A673 (cell line): ENCODE results near the gene ABI3BP. TPM values are rescaled to one million over a fixed set of nuclear protein-coding genes. Genes with fewer than 3 reads are reported as not detected.

Source experiments
- BruUV-seq: library from RNA; stranded (reverse); fragments of 400-500 nt; replicated peaks from 2 replicates; lab custom pipeline; 2021; lab: Mats Ljungman, UMichigan
- CTCF ChIA-PET: fragments of 300-600 bp; sonication (Branson Sonifier 250); formaldehyde crosslinking; loops from one replicate; lab custom pipeline; 2022; ENCODE audit warnings: antibody characterized with exemption; lab: Charles Lee
- POLR2A ChIA-PET: fragments of 300-600 bp; sonication (Branson Sonifier 250); formaldehyde crosslinking; loops from one replicate; lab custom pipeline; 2022; ENCODE audit warnings: antibody characterized with exemption; ENCODE audit not compliant: low non-redundant PET; lab: Charles Lee
- DNase-seq: peaks from one replicate; pipeline ENCODE4 v3.0.0-alpha.2; 2015; ENCODE audit warnings: low spot score
- H3K27ac ChIP-seq: fragments of 200-600 bp; sonication (generic); 2 replicates; pipeline ENCODE4 v1.5.1; 2016; ENCODE audit warnings: mixed run types, low read depth, mild to moderate bottlenecking, mixed read lengths, antibody characterized with exemption, low read length; ENCODE audit not compliant: poor library complexity, severe bottlenecking
- H3K27me3 ChIP-seq: fragments of 200-600 bp; sonication (generic); replicated peaks from 2 replicates; pipeline ENCODE4 v1.6.1; 2017; ENCODE audit warnings: mixed run types, low read depth, mild to moderate bottlenecking, mixed read lengths, antibody characterized with exemption, low read length; ENCODE audit not compliant: insufficient read depth, poor library complexity
- H3K36me3 ChIP-seq: fragments of 200-600 bp; sonication (generic); 2 replicates; pipeline ENCODE4 v1.6.1; 2016; ENCODE audit warnings: mixed run types, mild to moderate bottlenecking, mixed read lengths, antibody characterized with exemption, low read length; ENCODE audit not compliant: insufficient read depth, poor library complexity, severe bottlenecking
- H3K4me1 ChIP-seq: fragments of 200-600 bp; sonication (generic); 2 replicates; pipeline ENCODE4 v1.6.1; 2017; ENCODE audit warnings: mixed run types, mild to moderate bottlenecking, mixed read lengths, antibody characterized with exemption, low read length; ENCODE audit not compliant: insufficient read depth, poor library complexity, severe bottlenecking
- H3K4me3 ChIP-seq: fragments of 200-600 bp; sonication (generic); 2 replicates; pipeline ENCODE4 v1.5.1; 2016; ENCODE audit warnings: low read depth, mixed run types, mild to moderate bottlenecking, mixed read lengths, low read length; ENCODE audit not compliant: poor library complexity, severe bottlenecking
- H3K9me3 ChIP-seq: fragments of 200-600 bp; sonication (generic); 2 replicates; pipeline ENCODE4 v1.6.1; 2016; ENCODE audit warnings: mixed run types, low read depth, mild to moderate bottlenecking, mixed read lengths, antibody characterized with exemption, low read length; ENCODE audit not compliant: poor library complexity, severe bottlenecking
- CTCF ChIP-seq: fragments of 300-800, 200-600 bp; sonication (generic); conservative IDR thresholded peaks from 2 replicates; pipeline ENCODE4 v1.5.1; 2017; ENCODE audit warnings: low read depth, mild to moderate bottlenecking, antibody characterized with exemption, low read length, moderate library complexity, mixed read lengths
- EZH2 ChIP-seq: fragments of 200-600 bp; sonication (generic); IDR thresholded peaks from 2 replicates; pipeline ENCODE4 v1.6.1; 2017; ENCODE audit warnings: borderline replicate concordance, low read depth, mild to moderate bottlenecking, mixed read lengths, antibody characterized with exemption, low read length; ENCODE audit not compliant: poor library complexity, severe bottlenecking
- intact Hi-C: fragments of 100-400 bp; cut with micrococcal nuclease; formaldehyde crosslinking; loops from one replicate; pipeline ENCODE4 v1.10.0; 2022; ENCODE audit not compliant: unreplicated experiment
- total RNA-seq: library from RNA; stranded (reverse); gene quantifications from 2 replicates; pipeline ENCODE4 v1.2.3, GENCODE V29; 2021

ABI3BP gene
- total RNA-seq, 1 experiment from 2014 or later, result 5.2 TPM

- H3K4me1 ChIP-seq, result no peaks in the 10 kb centered on the region
- H3K27ac ChIP-seq, result no peak overlapping the region
- H3K9me3 ChIP-seq, result no peaks in the 10 kb centered on the region
- no peak for TF ChIP-seq EZH2
- TF ChIP-seq CTCF, result no peak
- CTCF ChIA-PET, result no interaction called here
- intact Hi-C loops, result no loop called here
- DNase-seq, result no peak
- H3K27me3 ChIP-seq, result no peaks in the 10 kb centered on the region
- no TSS peak for BruUV-seq
- no peak overlapping the region for H3K4me3 ChIP-seq
- no peaks in the 10 kb centered on the region for H3K36me3 ChIP-seq
- POLR2A ChIA-PET, result no interaction called here
These were observed 16.6 kb downstream of the ABI3BP start for GRCh38 chr3:100976611-100977010.

GRCh38 chr3:100975714-100976113 is 17.5 kb downstream of the ABI3BP start:
- no peak overlapping the region for H3K27ac ChIP-seq
- H3K4me3 ChIP-seq, result no peak overlapping the region
- H3K27me3 ChIP-seq, result no peaks in the 10 kb centered on the region
- DNase-seq, result no peak
- no peak for TF ChIP-seq CTCF
- TF ChIP-seq EZH2, result no peak
- intact Hi-C loops, result no loop called here
- BruUV-seq, result no TSS peak
- ChIA-PET CTCF (no interaction called here), POLR2A (no interaction called here)
- no peaks in the 10 kb centered on the region for H3K4me1 ChIP-seq
- H3K36me3 ChIP-seq, result no peaks in the 10 kb centered on the region
- no peaks in the 10 kb centered on the region for H3K9me3 ChIP-seq

- DNase-seq, result no peak
- no peaks in the 10 kb centered on the region for H3K9me3 ChIP-seq
- CTCF ChIA-PET, result no interaction called here
- POLR2A ChIA-PET, result no interaction called here
- H3K27ac ChIP-seq, result no peak overlapping the region
- no peaks in the 10 kb centered on the region for H3K27me3 ChIP-seq
- intact Hi-C loops, result no loop called here
- H3K4me1 ChIP-seq, result no peaks in the 10 kb centered on the region
- H3K36me3 ChIP-seq, result no peaks in the 10 kb centered on the region
- H3K4me3 ChIP-seq, result no peak overlapping the region
- BruUV-seq, result no TSS peak
- TF ChIP-seq EZH2, result no peak
- no peak for TF ChIP-seq CTCF
These were observed 19.6 kb downstream of the ABI3BP start for GRCh38 chr3:100973594-100973993.
